ENCODE measurements around the gene MRPS6.
A peak's percentile ranks its signal among the peaks of the same experiment; 100 is the strongest.

The MRPS6 gene

DNA sequence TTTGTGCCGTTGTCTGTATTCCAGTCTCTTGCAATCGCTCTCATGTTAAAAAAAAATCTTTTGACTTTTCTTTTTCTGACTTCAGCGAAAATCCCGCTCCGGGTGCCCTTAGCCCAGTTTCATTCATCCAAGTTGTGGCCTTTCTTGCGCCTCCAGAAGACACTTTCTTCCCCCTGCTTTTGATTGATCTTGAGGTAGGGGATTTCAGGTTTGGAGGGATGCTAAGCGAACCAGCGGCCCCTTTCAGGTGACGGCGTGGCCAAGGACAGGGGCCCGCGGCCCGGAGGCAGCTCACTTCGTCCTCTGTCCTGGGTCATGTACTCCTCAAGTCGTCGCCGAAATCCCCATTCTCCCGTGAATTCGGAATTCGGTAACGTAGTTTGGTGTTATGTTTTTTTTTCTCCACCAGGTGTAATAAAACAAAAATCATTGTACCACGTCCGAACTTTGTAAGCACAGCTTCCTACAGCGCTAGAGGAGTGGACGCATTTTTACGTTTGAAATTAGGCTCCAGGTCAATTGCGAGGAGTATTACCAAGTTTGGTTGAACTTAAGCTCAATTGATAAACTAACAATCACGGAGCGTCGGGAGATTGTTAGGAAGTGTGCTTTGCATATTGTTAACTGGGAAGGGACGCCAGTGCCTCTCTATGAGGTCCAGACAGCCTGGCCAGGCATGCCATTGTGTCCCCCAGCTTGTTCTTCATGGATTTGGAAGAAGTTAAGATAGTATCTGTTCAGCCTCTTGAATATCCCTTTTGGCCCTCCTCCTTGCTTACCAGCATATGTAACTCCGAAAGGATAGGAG lies 1.1 kb downstream of the MRPS6 start:
- Histone ChIP-seq H3K9me3 (ENCODE audit: severe bottlenecking) (no peaks in the 10 kb centered on the region), H3K36me3 (ENCODE audit: low read depth) (peaks cover 21% of the 10 kb centered on the region), H3K4me1 (ENCODE audit: insufficient read depth, poor library complexity, severe bottlenecking) (peaks cover 13% of the 10 kb centered on the region), H3K27me3 (ENCODE audit: insufficient read depth, poor library complexity, severe bottlenecking) (no peaks in the 10 kb centered on the region), H3K4me3 (ENCODE audit: severe bottlenecking) (peak overlapping the region; percentile 75), H3K27ac (ENCODE audit: poor library complexity, severe bottlenecking) (peak overlapping the region; percentile 55)
- TF ChIP-seq, protein P1, sequence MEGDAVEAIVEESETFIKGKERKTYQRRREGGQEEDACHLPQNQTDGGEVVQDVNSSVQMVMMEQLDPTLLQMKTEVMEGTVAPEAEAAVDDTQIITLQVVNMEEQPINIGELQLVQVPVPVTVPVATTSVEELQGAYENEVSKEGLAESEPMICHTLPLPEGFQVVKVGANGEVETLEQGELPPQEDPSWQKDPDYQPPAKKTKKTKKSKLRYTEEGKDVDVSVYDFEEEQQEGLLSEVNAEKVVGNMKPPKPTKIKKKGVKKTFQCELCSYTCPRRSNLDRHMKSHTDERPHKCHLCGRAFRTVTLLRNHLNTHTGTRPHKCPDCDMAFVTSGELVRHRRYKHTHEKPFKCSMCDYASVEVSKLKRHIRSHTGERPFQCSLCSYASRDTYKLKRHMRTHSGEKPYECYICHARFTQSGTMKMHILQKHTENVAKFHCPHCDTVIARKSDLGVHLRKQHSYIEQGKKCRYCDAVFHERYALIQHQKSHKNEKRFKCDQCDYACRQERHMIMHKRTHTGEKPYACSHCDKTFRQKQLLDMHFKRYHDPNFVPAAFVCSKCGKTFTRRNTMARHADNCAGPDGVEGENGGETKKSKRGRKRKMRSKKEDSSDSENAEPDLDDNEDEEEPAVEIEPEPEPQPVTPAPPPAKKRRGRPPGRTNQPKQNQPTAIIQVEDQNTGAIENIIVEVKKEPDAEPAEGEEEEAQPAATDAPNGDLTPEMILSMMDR (IDR thresholded peaks at IDR 0.05; ENCODE audit: poor library complexity, severe bottlenecking), result no peak
- ATAC-seq (ENCODE audit: low read depth) (no peak), DNase-seq (ENCODE audit: low spot score) (no peak)

DNA sequence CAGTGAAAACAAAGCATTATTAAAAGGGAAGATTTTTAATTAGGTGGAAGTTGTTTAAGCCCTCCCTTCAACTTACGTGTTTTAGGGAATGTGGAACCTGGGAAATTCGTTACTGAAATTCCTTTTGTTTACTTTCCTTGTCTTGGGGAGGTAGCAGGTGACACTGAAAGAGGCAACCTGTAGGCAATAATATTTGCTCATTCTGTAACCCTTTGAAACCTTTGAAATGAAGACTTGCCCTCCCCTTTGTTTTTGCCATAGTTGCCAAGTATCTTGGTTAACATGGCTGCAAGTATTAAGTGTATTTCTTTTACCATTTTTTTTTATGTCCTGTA lies 1.7 kb downstream of the MRPS6 start:
- H3K27ac ChIP-seq (ENCODE audit: poor library complexity, severe bottlenecking), result no peak overlapping the region
- no peaks in the 10 kb centered on the region for H3K9me3 ChIP-seq (ENCODE audit: severe bottlenecking)
- TF ChIP-seq, protein P1 (IDR thresholded peaks at IDR 0.05; ENCODE audit: poor library complexity, severe bottlenecking), result no peak
- H3K4me1 ChIP-seq (ENCODE audit: insufficient read depth, poor library complexity, severe bottlenecking), result peaks cover 13% of the 10 kb centered on the region
- no peak overlapping the region for H3K4me3 ChIP-seq (ENCODE audit: severe bottlenecking)
- H3K27me3 ChIP-seq (ENCODE audit: insufficient read depth, poor library complexity, severe bottlenecking), result no peaks in the 10 kb centered on the region
- H3K36me3 ChIP-seq (ENCODE audit: low read depth), result peaks cover 25% of the 10 kb centered on the region
- ATAC-seq (ENCODE audit: low read depth) (no peak), DNase-seq (ENCODE audit: low spot score) (no peak)

DNA sequence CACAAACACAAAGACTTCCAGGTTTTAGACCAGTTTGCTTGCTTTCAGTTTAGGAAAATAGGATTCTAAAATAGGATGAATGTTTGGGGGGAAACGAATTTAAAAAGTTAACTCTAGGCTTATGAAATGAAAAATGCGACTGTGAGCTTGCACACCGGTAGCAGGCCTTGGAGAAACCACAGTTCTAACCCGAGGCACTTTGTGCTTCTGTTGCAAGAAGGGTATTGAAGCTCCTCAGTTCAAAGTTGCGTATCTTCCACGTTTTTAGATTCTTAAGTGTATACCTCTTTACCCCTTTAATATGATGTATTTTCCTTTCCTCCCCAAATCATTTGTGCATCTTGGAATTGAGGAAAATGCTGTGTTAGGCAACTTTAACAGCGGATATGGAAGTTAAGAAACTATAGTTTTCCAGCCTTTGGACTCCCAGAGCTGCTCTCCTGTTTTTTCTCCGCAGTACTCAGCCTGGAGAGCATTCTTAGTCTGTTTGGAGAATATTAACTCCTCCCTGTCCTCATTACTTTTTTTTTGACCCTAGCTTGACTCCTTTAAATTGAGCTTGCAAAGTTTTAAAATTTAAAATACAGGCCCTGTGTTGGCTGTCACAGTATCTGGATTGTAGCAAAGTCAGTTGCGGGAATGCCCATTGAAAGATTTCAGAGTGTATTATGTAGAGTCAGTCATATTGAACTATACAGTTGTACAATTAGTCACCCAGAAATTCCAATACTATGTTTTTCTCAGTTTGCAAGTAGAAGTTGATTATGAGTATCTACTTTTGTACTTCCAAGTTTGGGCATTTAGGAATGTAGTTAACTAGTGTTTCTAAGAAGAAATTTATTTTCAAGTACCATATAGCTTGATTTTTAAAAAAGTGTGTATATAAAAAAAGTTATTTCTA lies 2.6 kb downstream of the MRPS6 start:
- Histone ChIP-seq H3K4me3 (ENCODE audit: severe bottlenecking) (no peak overlapping the region), H3K27ac (ENCODE audit: poor library complexity, severe bottlenecking) (no peak overlapping the region), H3K36me3 (ENCODE audit: low read depth) (peaks cover 31% of the 10 kb centered on the region), H3K4me1 (ENCODE audit: insufficient read depth, poor library complexity, severe bottlenecking) (peaks cover 13% of the 10 kb centered on the region), H3K27me3 (ENCODE audit: insufficient read depth, poor library complexity, severe bottlenecking) (no peaks in the 10 kb centered on the region), H3K9me3 (ENCODE audit: severe bottlenecking) (no peaks in the 10 kb centered on the region)
- TF ChIP-seq, protein P1 (IDR thresholded peaks at IDR 0.05; ENCODE audit: poor library complexity, severe bottlenecking), result no peak
- no peak for ATAC-seq (ENCODE audit: low read depth)
- DNase-seq (ENCODE audit: low spot score), result no peak

DNA sequence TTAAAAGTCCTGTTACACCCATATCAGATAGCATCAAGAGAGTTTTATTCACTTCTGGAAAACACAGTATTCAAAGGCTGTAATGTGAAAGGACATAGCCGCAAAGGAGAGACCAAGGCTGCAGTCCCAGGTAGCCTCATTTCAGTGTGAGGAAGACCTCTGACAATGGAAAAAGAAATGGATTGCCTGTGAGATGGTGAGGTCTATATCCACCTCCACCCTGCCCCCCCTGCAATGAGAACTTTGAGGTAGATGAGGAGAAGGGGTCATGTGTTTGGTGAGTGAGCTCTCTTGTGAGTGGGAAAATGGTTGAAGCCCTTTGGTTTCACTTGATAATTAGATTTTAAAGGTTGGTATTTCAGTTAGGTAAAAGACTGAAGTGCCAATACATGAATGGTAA lies 3.5 kb downstream of the MRPS6 start:
- ATAC-seq (ENCODE audit: low read depth), result no peak
- Histone ChIP-seq H3K9me3 (ENCODE audit: severe bottlenecking) (no peaks in the 10 kb centered on the region), H3K4me1 (ENCODE audit: insufficient read depth, poor library complexity, severe bottlenecking) (peaks cover 13% of the 10 kb centered on the region), H3K27me3 (ENCODE audit: insufficient read depth, poor library complexity, severe bottlenecking) (no peaks in the 10 kb centered on the region), H3K4me3 (ENCODE audit: severe bottlenecking) (no peak overlapping the region), H3K36me3 (ENCODE audit: low read depth) (peaks cover 32% of the 10 kb centered on the region), H3K27ac (ENCODE audit: poor library complexity, severe bottlenecking) (no peak overlapping the region)
- no peak for DNase-seq (ENCODE audit: low spot score)
- TF ChIP-seq, protein P1 (IDR thresholded peaks at IDR 0.05; ENCODE audit: poor library complexity, severe bottlenecking), result no peak

Measured in RWPE2 (cell line).